Parathyroid adenoma (tissue), 2 donors: ENCODE results near the gene NR2F2.

Source experiments
- H2AFZ ChIP-seq: fragments of 300-600 bp; sonication (generic); one replicate; pipeline ENCODE4 v1.7.0; 2017; ENCODE audit warnings: antibody characterized with exemption, mild to moderate bottlenecking
- H3K27ac ChIP-seq: fragments of 300-600 bp; sonication (generic); one replicate; pipeline ENCODE4 v1.7.0; 2017
- H3K27me3 ChIP-seq: fragments of 300-600 bp; sonication (generic); one replicate; pipeline ENCODE4 v1.7.0; 2017; ENCODE audit warnings: low read length; ENCODE audit not compliant: control insufficient read depth, insufficient read depth
- H3K36me3 ChIP-seq: fragments of 300-600 bp; sonication (generic); one replicate; pipeline ENCODE4 v1.7.0; 2017; ENCODE audit warnings: low read length; ENCODE audit not compliant: control insufficient read depth, insufficient read depth
- H3K4me1 ChIP-seq: fragments of 300-600 bp; sonication (generic); one replicate; pipeline ENCODE4 v1.7.0; 2017; ENCODE audit warnings: control low read depth
- H3K4me2 ChIP-seq: fragments of 300-600 bp; sonication (generic); one replicate; pipeline ENCODE4 v1.7.0; 2017; ENCODE audit warnings: low read length
- H3K4me3 ChIP-seq: fragments of 300-600 bp; sonication (generic); one replicate; pipeline ENCODE4 v1.7.0; 2017; ENCODE audit warnings: low read depth, low read length
- H3K79me2 ChIP-seq: fragments of 300-600 bp; sonication (generic); one replicate; pipeline ENCODE4 v1.7.0; 2017; ENCODE audit warnings: control low read depth
- H3K9ac ChIP-seq: fragments of 300-600 bp; sonication (generic); one replicate; pipeline ENCODE4 v1.7.0; 2017; ENCODE audit warnings: mild to moderate bottlenecking
- H3K9me3 ChIP-seq: fragments of 300-600 bp; sonication (generic); one replicate; pipeline ENCODE4 v1.7.0; 2017; ENCODE audit warnings: low read length; ENCODE audit not compliant: control insufficient read depth
- CTCF ChIP-seq: fragments of 300-600 bp; sonication (generic); IDR thresholded peaks from one replicate; pipeline ENCODE4 v1.7.0; 2017; ENCODE audit warnings: antibody characterized with exemption, mild to moderate bottlenecking
- donor health status: primary hyperparathyroidism.

Gene NR2F2

GRCh38 chr15:96314963-96315362, 15.5 kb upstream of the NR2F2 start:
- H3K79me2 ChIP-seq = no peaks in the 10 kb centered on the region
- H3K4me1 ChIP-seq = no peaks in the 10 kb centered on the region
- H3K9ac ChIP-seq = no peak overlapping the region
- no peak overlapping the region for H3K4me2 ChIP-seq
- H3K9me3 ChIP-seq = no peaks in the 10 kb centered on the region
- no peak for TF ChIP-seq CTCF
- no peaks in the 10 kb centered on the region for H3K27me3 ChIP-seq
- no peak overlapping the region for H3K4me3 ChIP-seq
- H3K27ac ChIP-seq = no peak overlapping the region
- H3K36me3 ChIP-seq = no peaks in the 10 kb centered on the region
- H2AFZ ChIP-seq = no peak overlapping the region

GRCh38 chr15:96316953-96317629, 13.4 kb upstream of the NR2F2 start:
- TF ChIP-seq CTCF = no peak
- H3K9me3 ChIP-seq = no peaks in the 10 kb centered on the region
- H3K9ac ChIP-seq = no peak overlapping the region
- no peaks in the 10 kb centered on the region for H3K4me1 ChIP-seq
- no peak overlapping the region for H3K27ac ChIP-seq
- H3K4me3 ChIP-seq = no peak overlapping the region
- H3K79me2 ChIP-seq = peaks cover 2% of the 10 kb centered on the region
- no peak overlapping the region for H2AFZ ChIP-seq
- no peaks in the 10 kb centered on the region for H3K36me3 ChIP-seq
- H3K4me2 ChIP-seq = no peak overlapping the region
- H3K27me3 ChIP-seq = no peaks in the 10 kb centered on the region

- Histone ChIP-seq H3K36me3 (no peaks in the 10 kb centered on the region), H3K4me3 (no peak overlapping the region), H3K9me3 (no peaks in the 10 kb centered on the region), H3K4me1 (no peaks in the 10 kb centered on the region), H2AFZ (no peak overlapping the region), H3K27ac (no peak overlapping the region), H3K9ac (no peak overlapping the region), H3K4me2 (no peak overlapping the region), H3K27me3 (no peaks in the 10 kb centered on the region), H3K79me2 (peaks cover 6% of the 10 kb centered on the region)
- TF ChIP-seq CTCF = no peak
Measured at GRCh38 chr15:96320107-96320506, 10.4 kb upstream of the NR2F2 start.

- TF ChIP-seq CTCF = no peak
- peaks cover 6% of the 10 kb centered on the region for H3K79me2 ChIP-seq
- peak overlapping the region; percentile 65 for H2AFZ ChIP-seq
- H3K27me3 ChIP-seq = no peaks in the 10 kb centered on the region
- no peaks in the 10 kb centered on the region for H3K9me3 ChIP-seq
- H3K36me3 ChIP-seq = no peaks in the 10 kb centered on the region
- peak overlapping the region; percentile 36 for H3K27ac ChIP-seq
- H3K4me1 ChIP-seq = no peaks in the 10 kb centered on the region
- peak overlapping the region; percentile 11 for H3K4me3 ChIP-seq
- no peak overlapping the region for H3K4me2 ChIP-seq
- H3K9ac ChIP-seq = no peak overlapping the region
Measured at GRCh38 chr15:96320703-96321638, 9.5 kb upstream of the NR2F2 start.
